CD14-positive monocyte (primary cell): ENCODE measurements around the gene HS1BP3. TPM values are rescaled to one million over a fixed set of nuclear protein-coding genes. Genes with fewer than 3 reads are reported as not detected.

Experiments used
- DNase-seq, 3 donors: peaks; one replicate each; pipeline ENCODE4 v3.0.0-alpha.2; 2011 to 2022
- H2AFZ ChIP-seq: 2 replicates; pipeline ENCODE4 v1.6.0; 2012; ENCODE audit warnings: mild to moderate bottlenecking, low read depth, low read length, inconsistent platforms; ENCODE audit not compliant: insufficient read depth, poor library complexity, severe bottlenecking
- H3K27ac ChIP-seq, 2 donors: 1 replicate in 1 of 2; 2 replicates in 1 of 2; pipeline ENCODE4 v1.5.1; 2012 to 2013; ENCODE audit warnings: low read length in 2 of 2, control low read depth in 1 of 2, inconsistent platforms in 1 of 2, low read depth in 1 of 2, mild to moderate bottlenecking in 1 of 2
- H3K27me3 ChIP-seq, 2 donors: one replicate each; pipeline versions ENCODE4 v1.6.0 to v1.6.1; 2011 to 2013; ENCODE audit warnings: low read length in 2 of 2; ENCODE audit not compliant: control insufficient read depth in 2 of 2, insufficient read depth in 2 of 2
- H3K36me3 ChIP-seq, 2 donors: replicated peaks in 1 of 2; 1 replicate in 1 of 2; 2 replicates in 1 of 2; pipeline versions ENCODE4 v1.5.1 to v1.6.1; 2012 to 2013; ENCODE audit warnings: low read length in 2 of 2, control low read depth in 1 of 2, inconsistent platforms in 1 of 2, mild to moderate bottlenecking in 1 of 2; ENCODE audit not compliant: insufficient read depth in 2 of 2, control insufficient read depth in 1 of 2
- H3K4me1 ChIP-seq, 2 donors: 1 replicate in 1 of 2; 2 replicates in 1 of 2; pipeline versions ENCODE4 v1.5.1 to v1.6.1; 2012 to 2013; ENCODE audit warnings: low read length in 2 of 2, control low read depth in 1 of 2, inconsistent platforms in 1 of 2, mild to moderate bottlenecking in 1 of 2, moderate library complexity in 1 of 2; ENCODE audit not compliant: insufficient read depth in 2 of 2, control insufficient read depth in 1 of 2
- H3K4me2 ChIP-seq: replicated peaks from 2 replicates; pipeline ENCODE3; 2012; ENCODE audit warnings: low read length, moderate library complexity, mild to moderate bottlenecking; ENCODE audit not compliant: poor library complexity, severe bottlenecking; ENCODE audit errors: extremely low read depth
- H3K4me3 ChIP-seq, 3 experiments: fragments of 200-600 bp in 1 of 3; sonication (generic) in 1 of 3; replicated peaks in 1 of 3; 1 replicate in 2 of 3; 2 replicates in 1 of 3; pipeline ENCODE4 v1.5.1; 2011 to 2013; ENCODE audit warnings: low read length in 3 of 3, mild to moderate bottlenecking in 3 of 3, control low read depth in 2 of 3, low read depth in 2 of 3, inconsistent platforms in 1 of 3, moderate library complexity in 1 of 3
- H3K79me2 ChIP-seq: 2 replicates; pipeline ENCODE4 v1.6.0; 2012; ENCODE audit warnings: mild to moderate bottlenecking, control low read depth, inconsistent platforms, low read length, moderate library complexity; ENCODE audit not compliant: insufficient read depth
- H3K9ac ChIP-seq: 2 replicates; pipeline ENCODE4 v1.6.0; 2017; ENCODE audit warnings: low read length, mild to moderate bottlenecking; ENCODE audit not compliant: insufficient read depth, poor library complexity, severe bottlenecking
- H3K9me3 ChIP-seq, 2 donors: replicated peaks in 1 of 2; 1 replicate in 1 of 2; 2 replicates in 1 of 2; pipeline versions ENCODE4 v1.5.1 to v1.6.1; 2012 to 2013; ENCODE audit warnings: low read length in 2 of 2, control low read depth in 1 of 2; ENCODE audit not compliant: control insufficient read depth in 1 of 2, insufficient read depth in 1 of 2
- H4K20me1 ChIP-seq: 2 replicates; pipeline ENCODE4 v1.6.0; 2012; ENCODE audit warnings: mild to moderate bottlenecking, low read length, control low read depth, moderate library complexity; ENCODE audit not compliant: insufficient read depth
- H3K27ac Mint-ChIP-seq, 7 donors: one replicate each; pipeline ENCODE4 v1.8.0; 2020; ENCODE audit warnings: mild to moderate bottlenecking in 7 of 7, mixed read lengths in 7 of 7, moderate library complexity in 6 of 7, inconsistent platforms in 2 of 7
- H3K27me3 Mint-ChIP-seq, 3 donors: one replicate each; pipeline ENCODE4 v1.8.0; 2021 to 2022; ENCODE audit warnings: low read depth in 3 of 3, mild to moderate bottlenecking in 3 of 3, mixed read lengths in 3 of 3, moderate library complexity in 3 of 3, inconsistent platforms in 1 of 3
- H3K36me3 Mint-ChIP-seq, 2 donors: one replicate each; pipeline ENCODE4 v1.8.0; 2020; ENCODE audit warnings: mixed read lengths in 2 of 2, inconsistent platforms in 1 of 2, mild to moderate bottlenecking in 1 of 2
- H3K4me1 Mint-ChIP-seq: one replicate; pipeline ENCODE4 v1.8.0; 2020; ENCODE audit warnings: mild to moderate bottlenecking, mixed read lengths
- H3K4me3 Mint-ChIP-seq, 2 donors: one replicate each; pipeline ENCODE4 v1.8.0; 2020; ENCODE audit warnings: mild to moderate bottlenecking in 2 of 2, mixed read lengths in 2 of 2, moderate library complexity in 1 of 2
- H3K9me3 Mint-ChIP-seq, 7 donors: one replicate each; pipeline ENCODE4 v1.8.0; 2020 to 2022; ENCODE audit warnings: mixed read lengths in 7 of 7, mild to moderate bottlenecking in 6 of 7, moderate library complexity in 6 of 7, inconsistent platforms in 2 of 7
- WGBS: methylation state at CpG from one replicate; pipeline ENCODE4 v1.1.5; 2013; ENCODE audit warnings: missing lambda C conversion rate; ENCODE audit not compliant: insufficient coverage; 5-methylcytosine and 5-hydroxymethylcytosine counted together
- intact Hi-C, 2 donors: fragments of 100-400 bp; cut with micrococcal nuclease; formaldehyde crosslinking; loops; one replicate each; pipeline versions ENCODE4 v1.15.0 to v1.15.1; 2023
- polyA plus RNA-seq, 3 donors: library from polyadenylated mRNA; depleted of rRNA in 1 of 3; unstranded in 2 of 3; stranded (reverse) in 1 of 3; fragments of 300-500 nt in 2 of 3; fragments of >200 nt in 1 of 3; fragmentation: Illumina TruSeq in 2 of 3; gene quantifications; 1 replicate in 2 of 3; 2 replicates in 1 of 3; pipeline ENCODE4 v1.2.3, GENCODE V29; 2012 to 2021
- TF ChIP-seq, protein P1 (sequence below): fragments of 200-600 bp; IDR thresholded peaks from one replicate; pipeline ENCODE4 v1.8.0; 2022; ENCODE audit warnings: antibody characterized with exemption, mild to moderate bottlenecking

The HS1BP3 gene
- polyA plus RNA-seq, 3 donors = 45.1 to 48.9 (median 45.4) TPM

DNA sequence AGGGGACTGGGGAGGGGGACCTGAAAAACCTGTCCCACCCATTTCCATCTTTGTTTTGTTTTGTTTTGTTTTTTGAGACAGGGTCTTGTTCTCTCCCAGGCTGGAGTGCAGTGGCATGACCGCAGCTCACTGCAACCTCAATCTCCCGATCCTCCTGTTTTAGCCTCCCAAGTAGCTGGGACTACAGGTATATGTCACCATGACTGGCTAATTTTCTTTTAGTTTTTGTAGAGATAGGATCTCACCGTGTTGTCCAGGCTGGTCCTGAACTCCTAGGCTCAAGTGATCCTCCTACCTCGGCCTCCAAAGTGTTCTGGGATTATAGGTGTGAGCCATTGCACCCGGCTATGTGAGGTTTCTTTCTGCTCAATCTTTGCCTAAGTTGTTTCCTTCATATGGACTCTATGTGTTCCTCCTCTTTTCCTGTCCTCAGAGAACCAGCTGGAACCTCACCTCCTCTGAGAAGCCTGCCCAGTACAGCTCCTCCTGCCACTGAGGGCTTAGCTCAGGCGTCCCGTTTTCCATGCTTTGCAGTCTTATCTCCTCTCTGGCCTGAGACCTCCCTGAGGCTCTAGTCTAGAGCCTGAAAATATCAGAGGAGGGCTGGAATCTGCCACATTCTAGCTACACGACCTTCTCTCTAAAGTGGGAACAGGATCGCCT is 74.8 kb downstream of the HS1BP3 start:
- H4K20me1 ChIP-seq = no peaks in the 10 kb centered on the region
- peak overlapping the region; percentile 28 for H3K4me2 ChIP-seq
- Mint-ChIP-seq H3K4me3 (no peak overlapping the region), H3K4me1 (peaks cover 11% of the 10 kb centered on the region), H3K9me3 (peaks cover 0 to 4% (median 0%) of the 10 kb centered on the region in 7 donors), H3K27me3 (no peaks in the 10 kb centered on the region), H3K27ac (peak overlapping the region in 3 of 7 donors; percentile 42 to 55 (median 43)), H3K36me3 (no peaks in the 10 kb centered on the region)
- no peaks in the 10 kb centered on the region for H3K79me2 ChIP-seq
- H3K27me3 ChIP-seq = no peaks in the 10 kb centered on the region
- H3K9me3 ChIP-seq = no peaks in the 10 kb centered on the region
- peak overlapping the region; percentile 32 for H2AFZ ChIP-seq
- peak overlapping the region in 1 of 3 experiments; percentile 40 for H3K4me3 ChIP-seq
- intact Hi-C loops = no loop called here
- no peak for DNase-seq
- H3K9ac ChIP-seq = no peak overlapping the region
- H3K27ac ChIP-seq = no peak overlapping the region
- WGBS = 87% methylated on average over 4 of the region's 9 CpGs
- no peaks in the 10 kb centered on the region for H3K36me3 ChIP-seq
- TF ChIP-seq, protein P1, sequence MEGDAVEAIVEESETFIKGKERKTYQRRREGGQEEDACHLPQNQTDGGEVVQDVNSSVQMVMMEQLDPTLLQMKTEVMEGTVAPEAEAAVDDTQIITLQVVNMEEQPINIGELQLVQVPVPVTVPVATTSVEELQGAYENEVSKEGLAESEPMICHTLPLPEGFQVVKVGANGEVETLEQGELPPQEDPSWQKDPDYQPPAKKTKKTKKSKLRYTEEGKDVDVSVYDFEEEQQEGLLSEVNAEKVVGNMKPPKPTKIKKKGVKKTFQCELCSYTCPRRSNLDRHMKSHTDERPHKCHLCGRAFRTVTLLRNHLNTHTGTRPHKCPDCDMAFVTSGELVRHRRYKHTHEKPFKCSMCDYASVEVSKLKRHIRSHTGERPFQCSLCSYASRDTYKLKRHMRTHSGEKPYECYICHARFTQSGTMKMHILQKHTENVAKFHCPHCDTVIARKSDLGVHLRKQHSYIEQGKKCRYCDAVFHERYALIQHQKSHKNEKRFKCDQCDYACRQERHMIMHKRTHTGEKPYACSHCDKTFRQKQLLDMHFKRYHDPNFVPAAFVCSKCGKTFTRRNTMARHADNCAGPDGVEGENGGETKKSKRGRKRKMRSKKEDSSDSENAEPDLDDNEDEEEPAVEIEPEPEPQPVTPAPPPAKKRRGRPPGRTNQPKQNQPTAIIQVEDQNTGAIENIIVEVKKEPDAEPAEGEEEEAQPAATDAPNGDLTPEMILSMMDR = no peak
- H3K4me1 ChIP-seq = peaks cover 7 to 10% of the 10 kb centered on the region in 2 donors

GRCh38 chr2:20575414-20575813 is 75.5 kb downstream of the HS1BP3 start:
- Histone ChIP-seq H3K36me3 (no peaks in the 10 kb centered on the region), H3K79me2 (no peaks in the 10 kb centered on the region), H3K27ac (no peak overlapping the region), H3K9me3 (no peaks in the 10 kb centered on the region), H4K20me1 (no peaks in the 10 kb centered on the region), H3K9ac (no peak overlapping the region), H2AFZ (no peak overlapping the region), H3K4me2 (no peak overlapping the region), H3K4me3 (no peak overlapping the region), H3K4me1 (peaks cover 7 to 10% of the 10 kb centered on the region in 2 donors), H3K27me3 (no peaks in the 10 kb centered on the region)
- peaks cover 11% of the 10 kb centered on the region for H3K4me1 Mint-ChIP-seq
- peaks cover 0 to 2% (median 0%) of the 10 kb centered on the region in 3 donors for H3K27me3 Mint-ChIP-seq
- H3K27ac Mint-ChIP-seq = peak overlapping the region in 1 of 7 donors; percentile 16
- WGBS = 67% methylated on average over 3 of the region's 5 CpGs
- H3K4me3 Mint-ChIP-seq = no peak overlapping the region
- DNase-seq = no peak
- TF ChIP-seq, protein P1 = no peak
- H3K36me3 Mint-ChIP-seq = no peaks in the 10 kb centered on the region
- peaks cover 0 to 2% (median 0%) of the 10 kb centered on the region in 7 donors for H3K9me3 Mint-ChIP-seq
- intact Hi-C loops = no loop called here
